D721Med (cell line): ENCODE data around the gene GNG7.

Experiments
- DNase-seq: peaks from one replicate; pipeline ENCODE4 v3.0.0; 2011; ENCODE audit warnings: low spot score; ENCODE audit not compliant: insufficient read length
- FAIRE-seq: peaks from 2 replicates; lab custom pipeline; 2011; peaks lifted over from hg19 to GRCh38; lab: Jason Lieb, UNC
- CTCF ChIP-seq: IDR thresholded peaks from 2 replicates; pipeline ENCODE4 v1.5.1; 2012; ENCODE audit warnings: mild to moderate bottlenecking, control low read depth; ENCODE audit not compliant: insufficient read depth; ENCODE audit errors: missing control alignments

The GNG7 gene

GRCh38 chr19:2487090-2487489 is 215.4 kb downstream of the GNG7 start:
- TF ChIP-seq CTCF = no peak
- no peak for FAIRE-seq

GRCh38 chr19:2485428-2485827 is 217.1 kb downstream of the GNG7 start:
- no peak for TF ChIP-seq CTCF
- no peak for FAIRE-seq

More at GRCh38 chr19:2487090-2487489, 215.4 kb downstream of the GNG7 start:
- DNase-seq = no peak

GRCh38 chr19:2484178-2484937 is 218.1 kb downstream of the GNG7 start:
- DNase-seq (no peak), FAIRE-seq (no peak)
- TF ChIP-seq CTCF = no peak

More at GRCh38 chr19:2485428-2485827, 217.1 kb downstream of the GNG7 start:
- no peak for DNase-seq

- DNase-seq (no peak), FAIRE-seq (no peak)
- no peak for TF ChIP-seq CTCF
These were observed 218.9 kb downstream of the GNG7 start for GRCh38 chr19:2483484-2484151.

- no peak for TF ChIP-seq CTCF
- FAIRE-seq (no peak), DNase-seq (no peak)
These were observed 219.4 kb downstream of the GNG7 start for GRCh38 chr19:2483084-2483483.

- no peak for FAIRE-seq
- TF ChIP-seq CTCF = no peak
- DNase-seq = no peak
These were observed 220.0 kb downstream of the GNG7 start for GRCh38 chr19:2482354-2483038.
